ENCODE measurements around the gene TMEM108.

GRCh38 chr3:133367403-133367802, 329.2 kb downstream of the TMEM108 start:
- no peak for TF ChIP-seq POLR2A (IDR thresholded peaks at IDR 0.05)
- TF ChIP-seq CTCF (IDR thresholded peaks at IDR 0.05), result no peak
